Muscle layer of colon (tissue), 2 donors: ENCODE data around the gene NUTM2E.
"Not testable (repeated sequence)": the region's sequence is repeated elsewhere in the genome, so short reads cannot be mapped to it uniquely, and the experiment has no call there.

Experiments
- H3K27ac ChIP-seq: one replicate; pipeline ENCODE4 v1.7.0; 2013; ENCODE audit warnings: low read depth, mild to moderate bottlenecking, low read length, moderate library complexity
- H3K27me3 ChIP-seq, 2 donors: one replicate each; pipeline ENCODE4 v1.7.0; 2013; ENCODE audit warnings: low read length in 2 of 2, mild to moderate bottlenecking in 2 of 2; ENCODE audit not compliant: insufficient read depth in 2 of 2, control insufficient read depth in 1 of 2
- H3K36me3 ChIP-seq: one replicate; pipeline ENCODE4 v1.7.0; 2013; ENCODE audit warnings: mild to moderate bottlenecking, low read length; ENCODE audit not compliant: insufficient read depth
- H3K4me1 ChIP-seq: one replicate; pipeline ENCODE4 v1.7.0; 2013; ENCODE audit warnings: mild to moderate bottlenecking, low read length; ENCODE audit not compliant: insufficient read depth
- H3K4me3 ChIP-seq, 2 donors: one replicate each; pipeline ENCODE4 v1.7.0; 2013; ENCODE audit warnings: low read length in 2 of 2, low read depth in 1 of 2, mild to moderate bottlenecking in 1 of 2, moderate library complexity in 1 of 2
- H3K9ac ChIP-seq: one replicate; pipeline ENCODE4 v1.7.0; 2013; ENCODE audit warnings: low read length
- H3K9me3 ChIP-seq: one replicate; pipeline ENCODE4 v1.7.0; 2013; ENCODE audit warnings: mild to moderate bottlenecking, low read length
- donor health status: abdominal sarcoma.
- donor health status: Adenocarcinoma of cecum.

Gene NUTM2E, protein sequence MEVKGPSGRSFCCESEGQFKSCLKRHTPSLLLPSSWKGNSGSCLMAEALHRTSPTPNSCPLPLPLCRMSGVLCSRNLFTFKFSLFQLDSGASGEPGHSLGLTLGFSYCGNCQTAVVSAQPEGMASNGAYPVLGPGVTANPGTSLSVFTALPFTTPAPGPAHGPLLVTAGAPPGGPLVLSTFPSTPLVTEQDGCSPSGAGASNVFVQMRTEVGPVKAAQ (N-terminal part only)

DNA sequence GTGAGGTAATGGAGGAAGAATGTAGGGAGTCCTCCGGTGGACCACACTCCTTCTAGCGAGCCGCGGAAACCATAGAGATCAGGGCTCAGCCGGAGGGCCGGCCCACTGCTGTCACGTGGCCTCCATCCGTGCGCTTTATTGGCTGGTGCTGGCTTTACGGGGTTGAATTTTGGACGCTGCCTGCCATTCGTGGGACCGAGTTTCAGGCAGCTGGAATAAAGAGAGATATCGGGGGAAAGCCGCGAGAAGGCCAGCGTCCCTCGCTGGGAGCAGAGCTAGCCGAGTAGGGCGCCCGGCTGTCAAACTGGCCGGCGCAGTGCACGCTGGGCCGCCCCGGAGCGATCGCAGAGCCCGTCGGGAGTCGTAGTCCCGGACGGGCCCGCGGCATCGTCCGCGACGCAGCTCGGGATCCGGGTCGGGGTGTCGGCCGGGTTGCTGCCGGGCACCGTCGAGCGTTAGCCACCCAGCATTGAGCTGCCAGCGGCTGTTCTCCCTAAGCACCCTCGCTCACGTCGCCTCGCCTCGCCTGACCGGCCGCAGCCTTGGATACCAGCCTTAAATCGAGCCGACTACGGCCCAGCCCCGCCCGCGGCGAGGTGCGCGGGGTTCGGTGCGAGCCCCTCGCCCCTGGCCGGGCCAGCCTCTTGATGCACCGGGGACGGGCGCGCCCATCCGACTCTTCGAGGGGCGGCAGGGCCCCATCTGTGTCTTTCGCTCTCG lies at the start of gene NUTM2E:
TSS of gene NUTM2E (plus strand) at position 244 of the 720 bp plus-strand sequence. CDS start 15,002 bp downstream, outside the sequence.
- H3K9ac ChIP-seq, H3K36me3 ChIP-seq, H3K27me3 ChIP-seq, H3K9me3 ChIP-seq, H3K4me1 ChIP-seq: not testable (repeated sequence)
- H3K4me3 ChIP-seq = peak within 1 kb of the TSS in 1 of 2 donors; percentile 38
- peak within 1 kb of the TSS; percentile 23 for H3K27ac ChIP-seq

DNA sequence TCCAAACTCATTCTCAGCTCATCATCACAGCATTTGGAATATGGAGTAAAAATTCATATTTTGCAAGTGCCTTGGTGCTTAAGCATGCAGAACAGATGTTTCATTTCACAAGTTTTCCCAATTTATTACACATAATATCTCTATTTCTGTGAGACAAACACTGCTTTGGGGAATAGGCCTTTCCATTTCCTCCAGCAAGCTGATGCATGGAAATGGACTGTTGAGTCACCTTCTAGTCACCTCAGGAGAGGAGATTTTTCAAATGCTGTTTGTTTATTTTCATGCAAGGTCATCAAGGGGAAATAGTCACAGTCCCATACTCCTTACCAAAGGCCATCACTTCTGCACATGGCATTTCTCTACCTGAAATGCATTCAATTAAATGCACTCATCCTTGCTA lies 48.5 kb upstream of the NUTM2E start:
- not testable (repeated sequence) for H3K27ac ChIP-seq, H3K9me3 ChIP-seq, H3K9ac ChIP-seq, H3K4me3 ChIP-seq, H3K36me3 ChIP-seq, H3K27me3 ChIP-seq, H3K4me1 ChIP-seq

DNA sequence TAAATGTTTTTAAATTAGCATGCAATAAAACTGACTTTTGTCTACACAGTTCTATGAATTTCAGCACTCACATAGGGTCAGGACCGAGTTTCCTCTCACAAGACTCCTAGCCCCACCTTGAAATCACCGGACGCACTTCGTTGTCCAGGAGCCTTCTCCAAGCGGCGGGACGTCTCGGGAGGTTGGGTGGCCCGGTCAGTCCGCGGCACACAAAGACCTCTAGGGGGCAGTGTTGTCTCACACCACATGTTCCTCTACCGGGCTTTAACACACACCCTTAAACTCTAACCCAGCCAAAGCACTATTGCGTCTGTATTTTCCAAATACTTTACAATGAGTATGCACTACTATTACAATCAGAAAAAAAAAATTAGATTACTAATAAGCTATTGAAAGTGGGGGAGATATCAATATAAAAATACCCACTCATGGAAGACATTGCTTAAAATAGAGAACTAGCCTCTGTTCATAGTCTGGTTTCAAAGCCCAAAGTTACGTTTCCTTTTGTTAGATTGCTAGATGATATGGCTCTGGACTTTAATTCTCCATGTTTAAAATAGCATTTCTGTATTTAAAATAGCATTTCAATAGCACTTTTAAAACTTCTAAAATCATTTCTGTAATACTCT lies 47.1 kb upstream of the NUTM2E start:
- not testable (repeated sequence) for H3K9me3 ChIP-seq, H3K27ac ChIP-seq, H3K27me3 ChIP-seq, H3K9ac ChIP-seq, H3K4me3 ChIP-seq, H3K36me3 ChIP-seq, H3K4me1 ChIP-seq

DNA sequence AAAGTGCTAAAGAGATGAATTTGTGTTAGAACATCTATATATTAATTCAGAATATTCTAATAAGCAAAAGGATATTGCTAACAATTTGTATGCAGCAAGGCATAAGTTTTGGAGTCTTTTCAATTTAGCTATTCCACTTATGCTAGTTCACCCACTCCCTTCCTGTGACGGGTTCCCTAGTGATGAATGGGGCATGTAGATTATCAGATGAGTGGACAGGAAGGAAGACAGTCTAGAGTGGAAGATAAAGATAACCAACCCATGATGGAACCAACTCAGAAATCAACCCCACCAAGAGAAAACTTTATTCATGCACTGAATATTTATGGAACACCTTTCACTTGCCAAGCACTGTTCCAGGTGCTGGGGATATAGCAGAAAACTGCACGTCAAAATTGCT lies 46.5 kb upstream of the NUTM2E start:
- H3K27ac ChIP-seq, H3K27me3 ChIP-seq, H3K4me3 ChIP-seq, H3K4me1 ChIP-seq, H3K9ac ChIP-seq, H3K9me3 ChIP-seq, H3K36me3 ChIP-seq: not testable (repeated sequence)

- not testable (repeated sequence) for H3K27me3 ChIP-seq, H3K36me3 ChIP-seq, H3K9ac ChIP-seq, H3K9me3 ChIP-seq, H3K4me3 ChIP-seq, H3K27ac ChIP-seq, H3K4me1 ChIP-seq
Measured at GRCh38 chr10:79781584-79781983, 45.0 kb upstream of the NUTM2E start.

GRCh38 chr10:79787455-79787952 lies 39.0 kb upstream of the NUTM2E start:
- H3K36me3 ChIP-seq, H3K27me3 ChIP-seq, H3K4me3 ChIP-seq, H3K4me1 ChIP-seq, H3K9me3 ChIP-seq, H3K27ac ChIP-seq, H3K9ac ChIP-seq: not testable (repeated sequence)

DNA sequence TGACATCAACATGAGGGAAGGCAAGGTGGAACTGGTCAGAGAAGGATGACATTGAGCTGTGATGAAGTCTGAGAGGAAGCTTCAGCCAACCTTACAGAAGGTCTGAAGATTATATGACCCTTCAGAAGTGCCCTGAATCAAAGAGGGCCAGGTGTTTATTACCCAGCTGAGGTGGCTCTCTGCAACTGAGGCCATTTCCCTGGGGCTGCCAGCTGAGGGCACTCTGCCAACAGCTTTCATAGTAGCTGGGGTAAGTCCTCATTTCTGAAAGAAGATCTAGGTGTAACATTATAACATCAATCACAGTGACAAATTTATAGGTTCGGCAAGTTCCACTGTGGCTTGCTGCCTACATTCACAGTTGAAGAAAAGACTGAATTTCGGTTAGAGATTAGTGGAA lies 37.2 kb upstream of the NUTM2E start:
- H3K27me3 ChIP-seq, H3K36me3 ChIP-seq, H3K9ac ChIP-seq, H3K9me3 ChIP-seq, H3K4me1 ChIP-seq, H3K4me3 ChIP-seq, H3K27ac ChIP-seq: not testable (repeated sequence)

DNA sequence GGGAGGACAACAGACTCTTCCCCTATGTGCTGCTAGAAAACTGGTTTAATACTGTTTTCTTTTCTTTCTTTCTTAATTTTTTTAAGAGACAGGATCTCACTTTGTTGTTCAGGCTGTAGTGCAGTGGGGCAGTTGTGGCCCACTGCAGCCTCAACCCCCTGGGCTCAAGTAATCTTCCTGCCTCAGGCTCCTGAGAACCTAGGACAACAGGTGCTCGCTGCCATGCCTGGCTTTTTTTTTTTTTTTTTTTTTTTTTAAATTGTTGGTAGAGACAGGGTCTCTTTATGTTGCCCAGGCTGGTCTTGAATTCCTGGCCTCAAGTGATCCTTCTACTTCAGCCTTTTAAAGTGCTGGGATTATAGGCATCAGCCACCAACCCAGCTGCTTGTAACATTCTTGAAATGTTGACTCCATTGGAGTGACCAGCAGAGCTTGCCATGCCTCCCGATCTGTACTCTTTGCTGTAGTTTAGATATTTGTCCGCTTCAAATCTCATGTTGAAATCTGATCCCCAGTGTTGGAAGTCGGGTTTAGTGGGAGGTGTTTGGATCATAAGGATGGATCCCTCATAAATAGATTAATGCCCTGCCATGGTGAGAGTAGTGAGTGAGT lies 34.5 kb upstream of the NUTM2E start:
- H3K4me3 ChIP-seq, H3K9me3 ChIP-seq, H3K9ac ChIP-seq, H3K36me3 ChIP-seq, H3K4me1 ChIP-seq, H3K27ac ChIP-seq, H3K27me3 ChIP-seq: not testable (repeated sequence)

DNA sequence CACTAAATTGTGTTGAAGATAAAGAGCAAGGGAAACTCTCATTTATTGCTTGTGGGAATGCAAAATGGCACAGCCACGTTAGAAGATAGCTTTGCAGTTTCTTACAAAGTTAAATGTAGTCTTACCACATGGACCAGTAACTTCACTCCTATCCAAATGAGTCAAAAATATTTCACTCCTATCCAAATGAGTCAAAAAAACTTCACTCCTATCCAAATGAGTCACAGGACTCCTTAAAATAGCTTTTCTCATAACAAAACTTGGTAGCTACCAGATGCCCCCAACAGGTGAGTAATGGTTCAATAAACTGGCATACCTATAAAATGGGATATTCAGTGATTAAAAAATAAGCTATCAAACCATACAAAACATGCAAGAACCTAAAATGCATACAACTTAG lies 27.2 kb upstream of the NUTM2E start:
- H3K27me3 ChIP-seq, H3K4me1 ChIP-seq, H3K9me3 ChIP-seq, H3K27ac ChIP-seq, H3K36me3 ChIP-seq, H3K4me3 ChIP-seq, H3K9ac ChIP-seq: not testable (repeated sequence)

GRCh38 chr10:79805857-79806256 lies 20.7 kb upstream of the NUTM2E start:
- H3K36me3 ChIP-seq, H3K4me1 ChIP-seq, H3K9me3 ChIP-seq, H3K4me3 ChIP-seq, H3K27ac ChIP-seq, H3K27me3 ChIP-seq, H3K9ac ChIP-seq: not testable (repeated sequence)

- H3K9ac ChIP-seq, H3K4me1 ChIP-seq, H3K27me3 ChIP-seq, H3K27ac ChIP-seq, H3K36me3 ChIP-seq, H3K9me3 ChIP-seq, H3K4me3 ChIP-seq: not testable (repeated sequence)
Measured at GRCh38 chr10:79811895-79812294, 14.6 kb upstream of the NUTM2E start.
